ENCODE results near the gene LEMD1.
"Not testable (repeated sequence)": the region's sequence is repeated elsewhere in the genome, so short reads cannot be mapped to it uniquely, and the experiment has no call there.

DNA sequence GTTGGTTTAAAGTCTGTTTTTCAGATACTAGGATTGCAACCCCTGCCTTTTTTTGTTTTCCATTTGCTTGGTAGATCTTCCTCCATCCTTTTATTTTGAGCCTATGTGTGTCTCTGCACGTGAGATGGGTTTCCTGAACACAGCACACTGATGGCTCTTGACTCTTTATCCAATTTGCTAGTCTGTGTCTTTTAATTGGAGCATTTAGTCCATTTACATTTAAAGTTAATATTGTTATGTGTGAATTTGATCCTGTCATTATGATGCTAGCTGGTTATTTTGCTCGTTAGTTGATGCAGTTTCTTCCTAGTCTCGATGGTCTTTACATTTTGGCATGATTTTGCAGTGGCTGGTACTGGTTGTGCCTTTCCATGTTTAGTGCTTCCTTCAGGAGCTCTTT, 17.4 kb downstream of the LEMD1 start:
- TF ChIP-seq, protein P1, sequence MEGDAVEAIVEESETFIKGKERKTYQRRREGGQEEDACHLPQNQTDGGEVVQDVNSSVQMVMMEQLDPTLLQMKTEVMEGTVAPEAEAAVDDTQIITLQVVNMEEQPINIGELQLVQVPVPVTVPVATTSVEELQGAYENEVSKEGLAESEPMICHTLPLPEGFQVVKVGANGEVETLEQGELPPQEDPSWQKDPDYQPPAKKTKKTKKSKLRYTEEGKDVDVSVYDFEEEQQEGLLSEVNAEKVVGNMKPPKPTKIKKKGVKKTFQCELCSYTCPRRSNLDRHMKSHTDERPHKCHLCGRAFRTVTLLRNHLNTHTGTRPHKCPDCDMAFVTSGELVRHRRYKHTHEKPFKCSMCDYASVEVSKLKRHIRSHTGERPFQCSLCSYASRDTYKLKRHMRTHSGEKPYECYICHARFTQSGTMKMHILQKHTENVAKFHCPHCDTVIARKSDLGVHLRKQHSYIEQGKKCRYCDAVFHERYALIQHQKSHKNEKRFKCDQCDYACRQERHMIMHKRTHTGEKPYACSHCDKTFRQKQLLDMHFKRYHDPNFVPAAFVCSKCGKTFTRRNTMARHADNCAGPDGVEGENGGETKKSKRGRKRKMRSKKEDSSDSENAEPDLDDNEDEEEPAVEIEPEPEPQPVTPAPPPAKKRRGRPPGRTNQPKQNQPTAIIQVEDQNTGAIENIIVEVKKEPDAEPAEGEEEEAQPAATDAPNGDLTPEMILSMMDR (IDR thresholded peaks at IDR 0.05; ENCODE audit: insufficient read depth, low read length): not testable (repeated sequence)
- TF ChIP-seq POLR2AphosphoS5 (IDR thresholded peaks at IDR 0.05; ENCODE audit: low read depth): not testable (repeated sequence)

Measured in HL-60 (cell line).